Mesothelial cell of epicardium (in vitro differentiated cells): ENCODE measurements around the gene RPS3. TPM values are rescaled to one million over a fixed set of nuclear protein-coding genes. Genes with fewer than 3 reads are reported as not detected.

Experiments used
- DNase-seq, 2 experiments: peaks; one replicate each; pipeline ENCODE4 v3.0.0; 2021; ENCODE audit warnings: low spot score in 2 of 2; ENCODE audit not compliant: unreplicated experiment in 2 of 2
- H3K27ac Mint-ChIP-seq: 2 replicates; pipeline ENCODE4 v1.8.0; 2021; ENCODE audit warnings: mixed read lengths
- H3K27me3 Mint-ChIP-seq: 2 replicates; pipeline ENCODE4 v1.8.0; 2021; ENCODE audit warnings: low read depth, mixed read lengths
- H3K36me3 Mint-ChIP-seq: 2 replicates; pipeline ENCODE4 v1.8.0; 2021; ENCODE audit warnings: mixed read lengths
- H3K4me1 Mint-ChIP-seq: 2 replicates; pipeline ENCODE4 v1.8.0; 2021; ENCODE audit warnings: mixed read lengths
- H3K4me3 Mint-ChIP-seq: 2 replicates; pipeline ENCODE4 v1.8.0; 2021; ENCODE audit warnings: mild to moderate bottlenecking, moderate library complexity, mixed read lengths
- H3K9me3 Mint-ChIP-seq: 2 replicates; pipeline ENCODE4 v1.8.0; 2021; ENCODE audit warnings: mixed read lengths
- CTCF ChIP-seq: fragments of 200-600 bp; sonication (generic); IDR thresholded peaks from one replicate; pipeline ENCODE4 v1.5.0; 2021; ENCODE audit warnings: antibody characterized with exemption; ENCODE audit not compliant: unreplicated experiment
- total RNA-seq: library from RNA; stranded (reverse); gene quantifications from 3 replicates; pipeline ENCODE4 v1.2.1, GENCODE V29; 2021

The RPS3 gene
- total RNA-seq, 1 donor from 2014 or later, result 2,848 TPM

GRCh38 chr11:75420224-75421034 lies 21.1 kb downstream of the RPS3 start:
- TF ChIP-seq CTCF, result no peak
- Mint-ChIP-seq H3K36me3 (peaks cover 26% of the 10 kb centered on the region), H3K4me3 (no peak overlapping the region), H3K9me3 (no peaks in the 10 kb centered on the region), H3K27ac (peak overlapping the region; percentile 14), H3K4me1 (peaks cover 6% of the 10 kb centered on the region), H3K27me3 (peaks cover 2% of the 10 kb centered on the region)
- DNase-seq, result no peak

GRCh38 chr11:75421035-75421602 lies 21.8 kb downstream of the RPS3 start:
- no peak for DNase-seq
- peaks cover 6% of the 10 kb centered on the region for H3K4me1 Mint-ChIP-seq
- H3K36me3 Mint-ChIP-seq, result peaks cover 23% of the 10 kb centered on the region
- H3K27ac Mint-ChIP-seq, result no peak overlapping the region
- no peak for TF ChIP-seq CTCF
- H3K9me3 Mint-ChIP-seq, result no peaks in the 10 kb centered on the region
- H3K27me3 Mint-ChIP-seq, result peaks cover 2% of the 10 kb centered on the region
- H3K4me3 Mint-ChIP-seq, result no peak overlapping the region

- no peak for DNase-seq
- H3K4me1 Mint-ChIP-seq, result peaks cover 6% of the 10 kb centered on the region
- H3K27me3 Mint-ChIP-seq, result peaks cover 7% of the 10 kb centered on the region
- no peaks in the 10 kb centered on the region for H3K9me3 Mint-ChIP-seq
- peaks cover 20% of the 10 kb centered on the region for H3K36me3 Mint-ChIP-seq
- TF ChIP-seq CTCF, result no peak
- H3K27ac Mint-ChIP-seq, result peak overlapping the region; percentile 2
- no peak overlapping the region for H3K4me3 Mint-ChIP-seq
Measured at GRCh38 chr11:75421902-75422247, 22.6 kb downstream of the RPS3 start.

- Mint-ChIP-seq H3K9me3 (no peaks in the 10 kb centered on the region), H3K27ac (peak overlapping the region; percentile 2), H3K27me3 (peaks cover 10% of the 10 kb centered on the region), H3K36me3 (peaks cover 17% of the 10 kb centered on the region), H3K4me1 (peaks cover 6% of the 10 kb centered on the region), H3K4me3 (no peak overlapping the region)
- DNase-seq, result no peak
- no peak for TF ChIP-seq CTCF
Measured at GRCh38 chr11:75422248-75423231, 23.2 kb downstream of the RPS3 start.

GRCh38 chr11:75423721-75424120 lies 24.4 kb downstream of the RPS3 start:
- Mint-ChIP-seq H3K9me3 (no peaks in the 10 kb centered on the region), H3K27me3 (peaks cover 22% of the 10 kb centered on the region), H3K27ac (peak overlapping the region; percentile 30), H3K36me3 (peaks cover 17% of the 10 kb centered on the region), H3K4me1 (peaks cover 6% of the 10 kb centered on the region), H3K4me3 (no peak overlapping the region)
- DNase-seq, result no peak
- no peak for TF ChIP-seq CTCF
